IMR-90 (cell line): ENCODE data around the gene PTGES2. TPM values are rescaled to one million over a fixed set of nuclear protein-coding genes. Genes with fewer than 3 reads are reported as not detected.

Experiments used
- ATAC-seq: fragments of 200-7000 bp; cut with Tn5 transposase; 2 replicates; pipeline ENCODE4 v1.9.1; 2020; ENCODE audit warnings: low read depth, mild to moderate bottlenecking, moderate library complexity
- BruUV-seq: library from RNA; stranded (reverse); fragments of 400-500 nt; replicated peaks from 2 replicates; lab custom pipeline; 2021; lab: Mats Ljungman, UMichigan
- CTCF ChIA-PET: fragments of 300-600 bp; formaldehyde crosslinking; extraction: SDS; loops from one replicate; lab custom pipeline; 2021; ENCODE audit warnings: antibody characterized with exemption; lab: Yijun Ruan, JAX
- POLR2A ChIA-PET: fragments of 300-600 bp; sonication (Branson Sonifier 250); formaldehyde crosslinking; loops from one replicate; lab custom pipeline; 2022; ENCODE audit warnings: antibody characterized with exemption; ENCODE audit not compliant: unreplicated experiment; lab: Charles Lee
- DNase-seq: peaks from one replicate; pipeline ENCODE4 v3.0.0; 2013
- H2AFZ ChIP-seq: replicated peaks from 2 replicates; pipeline ENCODE3; 2013; ENCODE audit warnings: low read length, mild to moderate bottlenecking; ENCODE audit not compliant: poor library complexity
- H2AK5ac ChIP-seq: 2 replicates; pipeline ENCODE4 v1.6.1; 2013; ENCODE audit warnings: low read depth, low read length, inconsistent platforms
- H2AK9ac ChIP-seq: replicated peaks from 2 replicates; pipeline ENCODE3; 2013; ENCODE audit warnings: mild to moderate bottlenecking, low read depth, low read length, moderate library complexity; ENCODE audit not compliant: poor library complexity
- H2BK120ac ChIP-seq: 2 replicates; pipeline ENCODE4 v1.6.1; 2013; ENCODE audit warnings: low read depth, low read length, inconsistent platforms
- H2BK15ac ChIP-seq: 3 replicates; pipeline ENCODE4 v1.6.1; 2013; ENCODE audit warnings: low read depth, low read length, inconsistent platforms
- H2BK20ac ChIP-seq: 2 replicates; pipeline ENCODE4 v1.6.1; 2013; ENCODE audit warnings: low read depth, mild to moderate bottlenecking, inconsistent platforms, low read length, moderate library complexity
- H2BK5ac ChIP-seq: 2 replicates; pipeline ENCODE4 v1.6.1; 2013; ENCODE audit warnings: mild to moderate bottlenecking, low read depth, low read length, inconsistent platforms; ENCODE audit not compliant: poor library complexity, severe bottlenecking
- H3K14ac ChIP-seq: replicated peaks from 2 replicates; pipeline ENCODE4 v1.6.1; 2013; ENCODE audit warnings: low read depth, low read length, inconsistent platforms
- H3K18ac ChIP-seq: 2 replicates; pipeline ENCODE4 v1.6.1; 2013; ENCODE audit warnings: low read depth, low read length, control low read depth
- H3K23ac ChIP-seq: 2 replicates; pipeline ENCODE4 v1.6.1; 2013; ENCODE audit warnings: low read depth, low read length, inconsistent platforms
- H3K27ac ChIP-seq: 2 replicates; pipeline ENCODE4 v1.5.1; 2013; ENCODE audit warnings: mild to moderate bottlenecking, control low read depth, low read length; ENCODE audit not compliant: insufficient read depth
- H3K27me3 ChIP-seq: 2 replicates; pipeline ENCODE4 v1.6.1; 2013; ENCODE audit warnings: low read length; ENCODE audit not compliant: control insufficient read depth, insufficient read depth
- H3K36me3 ChIP-seq: 2 replicates; pipeline ENCODE4 v1.6.1; 2013; ENCODE audit warnings: low read length, mixed read lengths; ENCODE audit not compliant: control insufficient read depth, insufficient read depth
- H3K4ac ChIP-seq: 2 replicates; pipeline ENCODE4 v1.6.1; 2013; ENCODE audit warnings: low read depth, low read length, inconsistent platforms
- H3K4me1 ChIP-seq: 2 replicates; pipeline ENCODE4 v1.6.1; 2013; ENCODE audit warnings: low read length, mixed read lengths; ENCODE audit not compliant: control insufficient read depth, insufficient read depth
- H3K4me2 ChIP-seq: 2 replicates; pipeline ENCODE4 v1.6.1; 2013; ENCODE audit warnings: low read depth, mild to moderate bottlenecking, control low read depth, low read length, moderate library complexity
- H3K4me3 ChIP-seq: 2 replicates; pipeline ENCODE4 v1.5.1; 2013; ENCODE audit warnings: low read depth, mild to moderate bottlenecking, control low read depth, low read length, moderate library complexity; ENCODE audit not compliant: insufficient read depth
- H3K56ac ChIP-seq: 2 replicates; pipeline ENCODE4 v1.6.1; 2013; ENCODE audit warnings: low read length, inconsistent platforms; ENCODE audit not compliant: insufficient read depth; ENCODE audit errors: extremely low read depth
- H3K79me1 ChIP-seq, 2 experiments: 2 replicates each; pipeline ENCODE4 v1.6.1; 2013; ENCODE audit warnings: low read length in 2 of 2, inconsistent platforms in 1 of 2, low read depth in 1 of 2
- H3K9ac ChIP-seq: 2 replicates; pipeline ENCODE4 v1.6.1; 2013; ENCODE audit warnings: low read depth, low read length, control low read depth
- H3K9me1 ChIP-seq: 2 replicates; pipeline ENCODE4 v1.6.1; 2013; ENCODE audit warnings: low read length, inconsistent platforms; ENCODE audit not compliant: insufficient read depth
- H3K9me3 ChIP-seq: 2 replicates; pipeline ENCODE4 v1.6.1; 2013; ENCODE audit warnings: low read length; ENCODE audit not compliant: control insufficient read depth, insufficient read depth
- H4K20me1 ChIP-seq: 2 replicates; pipeline ENCODE4 v1.6.1; 2013; ENCODE audit warnings: low read length, inconsistent platforms; ENCODE audit not compliant: insufficient read depth
- H4K5ac ChIP-seq: 2 replicates; pipeline ENCODE4 v1.6.1; 2013; ENCODE audit warnings: mild to moderate bottlenecking, low read depth, low read length, control low read depth
- H4K8ac ChIP-seq, 2 experiments: 2 replicates each; pipeline ENCODE4 v1.6.1; 2013; ENCODE audit warnings: low read depth in 2 of 2, low read length in 2 of 2, control low read depth in 1 of 2, inconsistent platforms in 1 of 2
- H4K91ac ChIP-seq: 2 replicates; pipeline ENCODE4 v1.6.1; 2013; ENCODE audit warnings: low read depth, low read length, inconsistent platforms; ENCODE audit not compliant: insufficient read depth
- BHLHE40 ChIP-seq: fragments of 150-350 bp; IDR thresholded peaks from 2 replicates; pipeline ENCODE4 v1.6.1; 2016; ENCODE audit warnings: mild to moderate bottlenecking, low read depth, low read length
- MAZ ChIP-seq: IDR thresholded peaks from 2 replicates; pipeline ENCODE4 v1.6.1; 2012; ENCODE audit warnings: low read depth, mild to moderate bottlenecking, low read length, improper control_type of control experiment, moderate library complexity, borderline replicate concordance
- MXI1 ChIP-seq: IDR thresholded peaks from 2 replicates; pipeline ENCODE4 v1.6.1; 2012; ENCODE audit warnings: low read depth, mild to moderate bottlenecking, low read length, moderate library complexity, borderline replicate concordance
- RCOR1 ChIP-seq: IDR thresholded peaks from 2 replicates; pipeline ENCODE4 v1.6.1; 2012; ENCODE audit warnings: mild to moderate bottlenecking, low read length, improper control_type of control experiment; ENCODE audit not compliant: insufficient replicate concordance
- WGBS, 2 experiments: methylation state at CpG; one replicate each; pipeline versions ENCODE4 v1.1.5 to v1.1.7; 2013; ENCODE audit warnings: missing lambda C conversion rate in 2 of 2; ENCODE audit not compliant: insufficient read length in 1 of 2; ENCODE audit errors: extremely low coverage in 2 of 2; 5-methylcytosine and 5-hydroxymethylcytosine counted together
- dilution Hi-C: fragments of 300-500 bp; cut with HindIII; formaldehyde crosslinking; loops from one replicate; pipeline ENCODE4 v1.14.3; 2018; ENCODE audit warnings: low sequenced_read_pairs; ENCODE audit not compliant: unreplicated experiment
- in situ Hi-C: fragments of 300-500 bp; cut with MboI; formaldehyde crosslinking; loops from 3 replicates; pipeline ENCODE4 v1.14.3; 2019; ENCODE audit warnings: low sequenced_read_pairs, inconsistent platforms, mixed read lengths
- intact Hi-C: fragments of 100-400 bp; cut with micrococcal nuclease; formaldehyde crosslinking; loops from 2 replicates; pipeline ENCODE4 v1.10.0; 2022
- polyA plus RNA-seq, 3 experiments: library from polyadenylated mRNA; depleted of rRNA; stranded (reverse); fragments of >200 nt; gene quantifications; 2 replicates each; pipeline ENCODE4 v1.2.3, GENCODE V29; 2012; ENCODE audit warnings: low replicate concordance in 1 of 3
- total RNA-seq: library from RNA; depleted of rRNA; stranded (reverse); fragments of >200 nt; gene quantifications from 2 replicates; pipeline ENCODE4 v1.2.3, GENCODE V29; 2012

Gene PTGES2
- total and polyA plus RNA-seq, 2 of the 4 experiments (the other 2 are of a cell fraction): 100 to 107 TPM

- intact Hi-C loops: no loop called here
- Histone ChIP-seq H3K4me2 (no peak overlapping the region), H3K4me3 (no peak overlapping the region), H2AK9ac (peak overlapping the region; percentile 53), H3K4ac (no peak overlapping the region), H4K8ac (no peak overlapping the region), H3K79me1 (peaks cover 8 to 43% of the 10 kb centered on the region in 2 experiments; a peak in 3 of 4 replicates), H3K23ac (no peak overlapping the region), H3K56ac (no peak overlapping the region), H3K36me3 (peaks cover 60% of the 10 kb centered on the region), H3K9me3 (no peaks in the 10 kb centered on the region), H3K9ac (no peak overlapping the region), H3K14ac (no peak overlapping the region), H3K9me1 (no peaks in the 10 kb centered on the region), H2BK20ac (no peak overlapping the region), H4K5ac (no peak overlapping the region), H3K18ac (no peak overlapping the region), H2AK5ac (no peak overlapping the region), H2AFZ (no peak overlapping the region), H2BK120ac (no peak overlapping the region), H4K20me1 (peaks cover 28% of the 10 kb centered on the region), H2BK15ac (no peak overlapping the region), H3K4me1 (no peaks in the 10 kb centered on the region), H3K27ac (no peak overlapping the region), H3K27me3 (no peaks in the 10 kb centered on the region), H2BK5ac (no peak overlapping the region), H4K91ac (no peak overlapping the region)
- DNase-seq (no peak), ATAC-seq (no peak)
- no TSS peak for BruUV-seq
- 90% methylated on average over 5 of the region's 23 CpGs; no CpG with 5 or more reads in 1 of the 2 experiments for WGBS, 2 experiments
- dilution Hi-C loops: no loop called here
- in situ Hi-C loops: no loop called here
- ChIA-PET POLR2A (no interaction called here), CTCF (no interaction called here)
- TF ChIP-seq MAZ (no peak), RCOR1 (no peak), MXI1 (no peak), BHLHE40 (no peak)
These were observed 20.5 kb downstream of the PTGES2 start for GRCh38 chr9:128106940-128107467.
